ENCODE measurements around the gene PTPRCAP. TPM values are rescaled to one million over a fixed set of nuclear protein-coding genes. Genes with fewer than 3 reads are reported as not detected.

Gene PTPRCAP
- total and polyA plus RNA-seq, 2 donors (not counting 1 experiment from before 2014, with no cell fraction given), result 266 to 565 TPM

DNA sequence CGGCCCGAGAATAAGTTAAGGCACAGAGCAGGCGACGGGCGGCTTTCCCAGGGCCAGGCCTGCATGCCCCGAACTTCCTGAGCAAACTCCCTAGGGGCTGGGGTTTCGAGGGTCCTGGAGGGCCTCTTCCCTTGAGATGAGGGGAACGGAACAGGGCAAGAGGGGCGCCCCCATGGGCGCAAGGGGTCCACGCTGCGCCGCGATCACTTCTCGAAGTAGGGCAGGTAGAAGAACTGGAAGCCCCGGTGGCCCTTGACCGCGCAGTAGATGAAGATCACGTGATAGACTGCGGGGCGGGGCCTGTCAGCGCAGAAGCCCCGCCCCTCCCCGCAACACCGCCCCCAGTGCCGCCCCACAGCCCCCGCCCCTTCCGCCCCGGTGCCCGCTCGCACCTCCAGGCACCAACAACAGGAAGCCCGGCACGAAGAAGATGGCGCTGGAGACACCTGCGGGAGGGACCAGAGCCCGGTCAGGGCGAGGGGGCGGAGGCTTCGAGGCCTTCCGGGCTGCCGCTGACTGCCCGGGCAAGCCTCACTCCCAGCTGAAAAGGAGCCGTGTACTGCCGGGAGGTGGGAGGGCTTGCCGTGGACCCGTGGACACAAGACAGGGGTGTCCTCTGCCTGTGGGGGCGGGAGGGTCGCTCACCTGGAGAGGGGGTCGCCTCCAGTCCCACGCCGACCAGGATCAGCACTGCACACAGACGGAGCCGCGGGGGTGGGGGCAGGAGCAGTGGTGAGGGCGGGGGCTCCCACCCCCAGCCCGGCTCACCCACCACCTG is 27.1 kb upstream of the PTPRCAP start:
- intact Hi-C loops (cut with micrococcal nuclease), result loop anchor here (1.0 kb wide), 6 partner anchors 18 to 61 kb away; partner anchors contain the start of genes CDK2AP2, PTPRCAP and RPS6KB2
- peak overlapping the region; percentile 83 for H2AFZ ChIP-seq (ENCODE audit: insufficient read depth, low read depth, low read length, poor library complexity, severe bottlenecking)
- CTCF ChIA-PET, result interaction anchor here (0.6 to 1.8 kb wide), 7 partner anchors 18 to 164 kb away, joined by 3 to 9 read pairs (median 4); partner anchors contain the start of genes AIP, PPP1CA and PTPRCAP
- Mint-ChIP-seq H3K4me1 (peaks cover 66% of the 10 kb centered on the region), H3K9me3 (ENCODE audit: insufficient read depth) (no peaks in the 10 kb centered on the region), H3K27me3 (no peaks in the 10 kb centered on the region), H3K4me3 (peak overlapping the region; percentile 89), H3K27ac (peak overlapping the region; percentile 97)
- POLR2A ChIA-PET, result interaction anchor here (0.6 to 10.4 kb wide), 20 partner anchors 10 to 844 kb away, joined by 3 to 215 read pairs (median 6); partner anchors contain the start of genes AIP, CLCF1, CORO1B and PITPNM1
- TF ChIP-seq, protein P1, sequence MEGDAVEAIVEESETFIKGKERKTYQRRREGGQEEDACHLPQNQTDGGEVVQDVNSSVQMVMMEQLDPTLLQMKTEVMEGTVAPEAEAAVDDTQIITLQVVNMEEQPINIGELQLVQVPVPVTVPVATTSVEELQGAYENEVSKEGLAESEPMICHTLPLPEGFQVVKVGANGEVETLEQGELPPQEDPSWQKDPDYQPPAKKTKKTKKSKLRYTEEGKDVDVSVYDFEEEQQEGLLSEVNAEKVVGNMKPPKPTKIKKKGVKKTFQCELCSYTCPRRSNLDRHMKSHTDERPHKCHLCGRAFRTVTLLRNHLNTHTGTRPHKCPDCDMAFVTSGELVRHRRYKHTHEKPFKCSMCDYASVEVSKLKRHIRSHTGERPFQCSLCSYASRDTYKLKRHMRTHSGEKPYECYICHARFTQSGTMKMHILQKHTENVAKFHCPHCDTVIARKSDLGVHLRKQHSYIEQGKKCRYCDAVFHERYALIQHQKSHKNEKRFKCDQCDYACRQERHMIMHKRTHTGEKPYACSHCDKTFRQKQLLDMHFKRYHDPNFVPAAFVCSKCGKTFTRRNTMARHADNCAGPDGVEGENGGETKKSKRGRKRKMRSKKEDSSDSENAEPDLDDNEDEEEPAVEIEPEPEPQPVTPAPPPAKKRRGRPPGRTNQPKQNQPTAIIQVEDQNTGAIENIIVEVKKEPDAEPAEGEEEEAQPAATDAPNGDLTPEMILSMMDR (IDR thresholded peaks at IDR 0.05), result no peak
- TF ChIP-seq EZH2 (IDR thresholded peaks at IDR 0.05; ENCODE audit: borderline replicate concordance, insufficient read depth, low read depth, low read length, poor library complexity, severe bottlenecking), result no peak
- peak overlapping the region; percentile 70 to 78 (median 75) for H3K4me3 ChIP-seq (ENCODE audit: control extremely low read depth in 1 of 5, extremely low read depth in 1 of 5, insufficient read depth in 1 of 5, low read depth in 2 of 5, low read length in 4 of 5)
- peaks cover 0 to 12% (median 0%) of the 10 kb centered on the region in 3 donors for H3K9me3 ChIP-seq (ENCODE audit: control extremely low read depth in 1 of 3, control insufficient read depth in 2 of 3, insufficient read depth in 1 of 3, low read length in 2 of 3)
- H3K27ac ChIP-seq (ENCODE audit: low read length in 2 of 2), result peak overlapping the region; percentile 82 to 94
- DNase-seq (peak; percentile 94), ATAC-seq (ENCODE audit: low read depth) (peak; percentile 68)
- peaks cover 2 to 9% of the 10 kb centered on the region in 2 experiments for H3K36me3 ChIP-seq (replicated peaks in 1 of 2; ENCODE audit: control extremely low read depth in 1 of 2, control insufficient read depth in 1 of 2, extremely low read depth in 1 of 2, insufficient read depth in 2 of 2, low read length in 1 of 2)
- peaks cover 53 to 89% of the 10 kb centered on the region in 2 donors for H3K4me1 ChIP-seq (ENCODE audit: control insufficient read depth in 2 of 2, insufficient read depth in 2 of 2, low read length in 2 of 2)
- H3K27me3 ChIP-seq (replicated peaks in 1 of 4; ENCODE audit: control extremely low read depth in 1 of 4, control insufficient read depth in 3 of 4, insufficient read depth in 4 of 4, low read length in 3 of 4), result no peaks in the 10 kb centered on the region
- peak overlapping the region; percentile 91 for H3K9ac ChIP-seq (ENCODE audit: low read length)
- WGBS (ENCODE audit: insufficient coverage), result under 1% methylated on average over 48 of the region's 56 CpGs
- peaks cover 57% of the 10 kb centered on the region for H3K79me2 ChIP-seq (ENCODE audit: control insufficient read depth, insufficient read depth, low read length)
- peak overlapping the region; percentile 97 for H3K4me2 ChIP-seq (replicated peaks; ENCODE audit: low read depth, low read length, poor library complexity, severe bottlenecking)
- H4K20me1 ChIP-seq (ENCODE audit: control insufficient read depth, insufficient read depth, low read length, poor library complexity, severe bottlenecking), result peaks cover 10% of the 10 kb centered on the region
